Measurements from ENCODE around the gene TNKS1BP1. TPM values are rescaled to one million over a fixed set of nuclear protein-coding genes. Genes with fewer than 3 reads are reported as not detected.

The TNKS1BP1 gene
- total RNA-seq, 1 donor from 2014 or later = 198 TPM

DNA sequence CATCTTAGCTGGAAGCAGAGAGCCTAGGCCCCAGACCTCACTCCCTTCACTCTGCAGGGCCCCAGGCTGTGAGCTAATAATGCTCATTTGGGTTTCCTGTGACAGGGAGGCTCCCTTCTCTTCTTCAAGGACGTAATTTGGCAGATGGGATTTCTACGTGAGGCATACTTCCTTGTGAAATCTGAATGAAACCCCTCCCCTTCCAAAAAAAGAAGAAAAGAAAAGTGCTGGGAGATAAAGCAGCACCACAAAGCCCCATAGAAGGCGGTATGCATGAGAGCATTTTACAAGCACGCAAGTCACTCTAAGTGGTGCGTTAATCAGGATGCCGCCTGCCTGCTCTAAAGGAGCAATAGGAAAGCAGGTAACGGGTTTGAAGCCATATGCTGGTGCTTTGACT is 19.1 kb upstream of the TNKS1BP1 start:
- H3K9me3 Mint-ChIP-seq (ENCODE audit: unreplicated experiment) = peaks cover 19% of the 10 kb centered on the region
- peak overlapping the region; percentile 78 for H3K4me3 Mint-ChIP-seq (ENCODE audit: unreplicated experiment)
- peaks cover 16% of the 10 kb centered on the region for H3K36me3 Mint-ChIP-seq (ENCODE audit: unreplicated experiment)
- H3K27me3 Mint-ChIP-seq (ENCODE audit: unreplicated experiment) = peaks cover 24% of the 10 kb centered on the region
- TF ChIP-seq, protein P1, sequence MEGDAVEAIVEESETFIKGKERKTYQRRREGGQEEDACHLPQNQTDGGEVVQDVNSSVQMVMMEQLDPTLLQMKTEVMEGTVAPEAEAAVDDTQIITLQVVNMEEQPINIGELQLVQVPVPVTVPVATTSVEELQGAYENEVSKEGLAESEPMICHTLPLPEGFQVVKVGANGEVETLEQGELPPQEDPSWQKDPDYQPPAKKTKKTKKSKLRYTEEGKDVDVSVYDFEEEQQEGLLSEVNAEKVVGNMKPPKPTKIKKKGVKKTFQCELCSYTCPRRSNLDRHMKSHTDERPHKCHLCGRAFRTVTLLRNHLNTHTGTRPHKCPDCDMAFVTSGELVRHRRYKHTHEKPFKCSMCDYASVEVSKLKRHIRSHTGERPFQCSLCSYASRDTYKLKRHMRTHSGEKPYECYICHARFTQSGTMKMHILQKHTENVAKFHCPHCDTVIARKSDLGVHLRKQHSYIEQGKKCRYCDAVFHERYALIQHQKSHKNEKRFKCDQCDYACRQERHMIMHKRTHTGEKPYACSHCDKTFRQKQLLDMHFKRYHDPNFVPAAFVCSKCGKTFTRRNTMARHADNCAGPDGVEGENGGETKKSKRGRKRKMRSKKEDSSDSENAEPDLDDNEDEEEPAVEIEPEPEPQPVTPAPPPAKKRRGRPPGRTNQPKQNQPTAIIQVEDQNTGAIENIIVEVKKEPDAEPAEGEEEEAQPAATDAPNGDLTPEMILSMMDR (IDR thresholded peaks at IDR 0.05; ENCODE audit: partially characterized antibody, unreplicated experiment) = no peak
- no peak overlapping the region for H3K27ac Mint-ChIP-seq (ENCODE audit: unreplicated experiment)
- no peak for DNase-seq
- H3K4me1 Mint-ChIP-seq (ENCODE audit: low read depth, unreplicated experiment) = peaks cover 37% of the 10 kb centered on the region

DNA sequence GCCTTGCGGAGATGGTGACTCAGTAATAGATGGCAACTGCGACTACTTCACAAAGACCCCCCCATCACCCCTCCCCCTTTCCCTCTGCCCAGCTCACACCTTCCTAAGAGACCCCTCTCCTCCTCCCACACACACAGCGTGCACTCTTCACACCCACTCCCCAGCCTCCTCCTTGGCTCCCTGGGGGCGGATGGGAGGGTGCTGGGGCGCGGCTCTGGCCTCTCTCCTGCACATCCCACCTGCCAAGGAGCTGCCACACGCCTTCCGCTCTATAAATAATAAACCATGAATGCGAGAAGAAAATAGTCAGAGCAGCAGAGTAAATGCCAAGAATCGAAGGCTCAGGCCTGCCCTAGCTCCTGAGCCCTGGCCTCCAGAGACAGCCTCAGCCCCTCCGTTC is 17.9 kb upstream of the TNKS1BP1 start:
- H3K4me1 Mint-ChIP-seq (ENCODE audit: low read depth, unreplicated experiment) = peaks cover 40% of the 10 kb centered on the region

DNA sequence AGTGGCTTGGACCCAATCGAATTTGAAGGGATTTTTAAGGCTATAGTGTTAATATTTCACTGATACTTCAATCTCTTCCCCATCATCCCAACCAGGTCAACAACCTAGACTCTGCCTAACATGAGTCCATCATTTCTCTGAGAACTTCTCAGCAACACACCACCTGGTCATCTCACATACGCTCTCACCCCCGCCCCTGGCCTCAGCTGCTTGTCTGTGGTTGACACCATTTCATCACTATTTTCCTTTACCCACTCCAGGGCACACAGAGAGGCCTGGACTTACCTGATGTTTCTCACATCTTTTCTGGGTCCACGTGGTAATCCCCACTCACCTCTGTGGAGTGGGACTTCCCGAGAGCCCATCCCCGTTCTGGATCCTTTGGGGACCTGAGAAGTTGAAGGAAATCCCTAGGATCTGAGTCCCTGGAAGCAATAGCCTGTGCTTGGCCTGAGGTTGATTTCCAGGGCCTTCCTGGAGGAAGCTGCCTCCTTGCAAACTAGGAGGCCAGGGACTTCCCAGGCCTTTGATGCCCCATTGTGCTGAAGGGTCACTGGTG is 16.6 kb upstream of the TNKS1BP1 start:
- peaks cover 16% of the 10 kb centered on the region for H3K36me3 Mint-ChIP-seq (ENCODE audit: unreplicated experiment)
- no peak overlapping the region for H3K27ac Mint-ChIP-seq (ENCODE audit: unreplicated experiment)
- no peak for DNase-seq
- peaks cover 21% of the 10 kb centered on the region for H3K9me3 Mint-ChIP-seq (ENCODE audit: unreplicated experiment)
- peak overlapping the region; percentile 97 for H3K4me3 Mint-ChIP-seq (ENCODE audit: unreplicated experiment)
- TF ChIP-seq, protein P1 (IDR thresholded peaks at IDR 0.05; ENCODE audit: partially characterized antibody, unreplicated experiment) = no peak
- H3K27me3 Mint-ChIP-seq (ENCODE audit: unreplicated experiment) = peaks cover 31% of the 10 kb centered on the region
- H3K4me1 Mint-ChIP-seq (ENCODE audit: low read depth, unreplicated experiment) = peaks cover 43% of the 10 kb centered on the region

More for the DNA sequence above, 17.9 kb upstream of the TNKS1BP1 start:
- peaks cover 16% of the 10 kb centered on the region for H3K36me3 Mint-ChIP-seq (ENCODE audit: unreplicated experiment)
- peaks cover 21% of the 10 kb centered on the region for H3K9me3 Mint-ChIP-seq (ENCODE audit: unreplicated experiment)
- DNase-seq = no peak
- TF ChIP-seq, protein P1 (IDR thresholded peaks at IDR 0.05; ENCODE audit: partially characterized antibody, unreplicated experiment) = no peak
- H3K27ac Mint-ChIP-seq (ENCODE audit: unreplicated experiment) = peak overlapping the region; percentile 55
- peak overlapping the region; percentile 78 for H3K4me3 Mint-ChIP-seq (ENCODE audit: unreplicated experiment)
- H3K27me3 Mint-ChIP-seq (ENCODE audit: unreplicated experiment) = peaks cover 30% of the 10 kb centered on the region

DNA sequence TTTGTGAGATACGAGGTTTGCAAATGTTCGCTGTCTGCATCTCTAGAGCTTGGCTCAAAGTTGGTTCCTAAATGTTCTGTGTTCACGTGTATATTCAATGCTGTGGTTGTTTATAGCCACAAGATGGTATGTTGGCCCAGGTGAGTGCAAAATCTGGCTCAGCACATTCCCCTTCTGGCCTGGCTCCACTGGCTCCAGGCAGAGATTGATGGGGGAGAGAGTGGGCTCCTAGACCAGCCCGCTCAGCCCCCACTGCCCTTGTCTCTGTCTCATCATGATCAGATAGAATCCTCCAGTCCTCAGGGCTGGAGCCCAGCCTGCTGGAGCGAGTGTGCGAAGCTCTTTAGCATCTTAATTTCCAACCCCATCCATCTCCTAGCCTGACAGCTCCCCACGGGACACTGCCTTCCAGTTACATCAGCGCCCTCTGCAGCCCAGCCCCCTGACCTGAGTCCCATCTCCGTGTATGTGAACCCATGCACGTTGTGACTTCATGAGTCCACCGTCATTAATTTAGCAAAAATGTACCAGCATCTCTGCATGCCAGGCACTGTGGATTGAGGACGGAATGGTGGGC is 15.4 kb upstream of the TNKS1BP1 start:
- Mint-ChIP-seq H3K4me3 (ENCODE audit: unreplicated experiment) (peak overlapping the region; percentile 97), H3K9me3 (ENCODE audit: unreplicated experiment) (peaks cover 18% of the 10 kb centered on the region), H3K4me1 (ENCODE audit: low read depth, unreplicated experiment) (peaks cover 45% of the 10 kb centered on the region), H3K27ac (ENCODE audit: unreplicated experiment) (peak overlapping the region; percentile 98), H3K27me3 (ENCODE audit: unreplicated experiment) (peaks cover 37% of the 10 kb centered on the region), H3K36me3 (ENCODE audit: unreplicated experiment) (peaks cover 16% of the 10 kb centered on the region)
- TF ChIP-seq, protein P1 (IDR thresholded peaks at IDR 0.05; ENCODE audit: partially characterized antibody, unreplicated experiment) = no peak
- DNase-seq = peak; percentile 85

DNA sequence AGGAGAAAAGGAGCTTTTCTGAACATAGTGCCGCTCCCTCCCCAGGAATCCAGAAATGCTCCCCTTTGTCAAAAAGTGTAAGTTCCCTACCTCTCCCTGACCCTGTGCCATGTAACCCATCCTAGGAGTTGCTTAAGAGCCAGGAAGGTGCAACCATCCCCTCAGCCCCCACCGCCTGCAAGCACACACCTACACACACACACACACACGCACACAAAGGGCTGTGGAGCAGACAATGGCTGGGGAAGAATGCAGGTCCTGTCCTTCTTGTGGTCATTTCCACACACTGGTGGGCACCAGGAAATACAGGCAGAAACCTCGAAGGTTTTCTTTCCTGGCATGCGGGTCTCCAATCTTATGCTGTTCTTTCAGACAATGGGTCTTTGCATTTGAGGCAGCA is 14.6 kb upstream of the TNKS1BP1 start:
- H3K4me1 Mint-ChIP-seq (ENCODE audit: low read depth, unreplicated experiment) = peaks cover 51% of the 10 kb centered on the region
- TF ChIP-seq, protein P1 (IDR thresholded peaks at IDR 0.05; ENCODE audit: partially characterized antibody, unreplicated experiment) = no peak
- H3K4me3 Mint-ChIP-seq (ENCODE audit: unreplicated experiment) = peak overlapping the region; percentile 97
- H3K36me3 Mint-ChIP-seq (ENCODE audit: unreplicated experiment) = peaks cover 16% of the 10 kb centered on the region
- H3K27ac Mint-ChIP-seq (ENCODE audit: unreplicated experiment) = peak overlapping the region; percentile 98
- H3K27me3 Mint-ChIP-seq (ENCODE audit: unreplicated experiment) = peaks cover 37% of the 10 kb centered on the region
- DNase-seq = peak; percentile 37
- H3K9me3 Mint-ChIP-seq (ENCODE audit: unreplicated experiment) = peaks cover 19% of the 10 kb centered on the region
